Hematopoietic multipotent progenitor cell treated with erythropoietin and hydrocortisone succinate and interleukin-3 and kit ligand, for 17 days (in vitro differentiated cells): Measurements from ENCODE around the gene KRT78.
"Not testable (repeated sequence)": the region's sequence is repeated elsewhere in the genome, so short reads cannot be mapped to it uniquely, and the experiment has no call there.

Experiments used
- DNase-seq: peaks from one replicate; pipeline ENCODE4 v3.0.0-alpha.2; 2015; ENCODE audit warnings: low spot score

KRT78 gene

DNA sequence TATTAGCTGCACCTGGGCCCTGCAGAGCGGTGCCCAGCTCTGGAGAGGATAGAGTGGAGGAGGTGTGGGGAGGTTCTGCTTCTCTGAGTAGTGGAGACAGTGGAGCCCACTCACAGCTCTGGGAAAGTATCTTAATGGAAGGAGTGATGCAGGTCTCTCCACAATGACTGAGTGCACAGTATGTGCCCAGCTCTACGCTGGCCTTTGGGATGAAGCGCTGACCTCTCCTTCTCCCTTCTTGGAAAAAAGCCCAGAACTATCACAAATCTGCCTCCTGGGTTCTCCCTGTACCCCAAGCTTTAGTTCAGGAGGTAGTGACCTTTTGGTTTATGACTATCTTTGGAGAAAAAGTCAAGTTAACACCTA, 52.4 kb downstream of the KRT78 start:
- DNase-seq, result peak; percentile 14

DNA sequence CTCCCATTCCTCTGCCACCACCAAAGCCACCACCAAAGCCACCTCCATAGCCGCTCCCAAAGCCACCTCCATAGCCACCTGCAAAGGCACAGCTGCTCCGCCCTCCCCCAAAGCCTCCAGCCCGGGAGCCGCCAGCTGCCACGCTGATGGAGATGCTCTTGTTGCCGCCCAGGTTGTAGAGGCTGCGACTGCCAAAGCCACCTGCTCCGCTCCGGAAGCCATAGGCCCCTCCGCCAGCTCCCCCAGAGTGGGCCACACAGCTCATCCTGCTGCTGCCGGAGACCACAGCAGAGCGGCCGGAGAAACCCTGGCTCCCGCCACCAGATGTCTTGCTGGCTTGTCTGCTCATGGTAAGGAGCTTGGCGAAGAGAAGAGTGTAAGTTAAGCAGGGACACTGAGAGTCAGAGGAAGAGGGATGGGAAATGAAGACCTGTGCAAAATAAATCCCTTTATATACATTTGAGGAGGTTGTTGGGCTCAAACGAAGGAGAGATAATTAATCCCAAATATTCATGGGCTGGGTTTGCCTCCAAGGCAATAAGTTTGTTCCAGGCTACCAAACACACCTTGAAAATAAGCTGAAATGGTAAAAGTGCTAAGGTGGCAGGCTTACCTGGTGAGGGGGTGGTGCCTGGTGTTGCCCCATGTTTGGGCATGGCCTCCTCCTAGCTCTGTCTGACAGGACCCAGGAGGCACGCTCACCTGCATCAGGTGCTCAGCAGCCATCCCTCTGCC, 52.9 kb downstream of the KRT78 start, which contains the start of gene KRT3:
Gene KRT3 (minus strand): TSS at position 424 of the 735 bp plus-strand sequence. CDS start 75 bp downstream, at position 349.
- no peak for DNase-seq

DNA sequence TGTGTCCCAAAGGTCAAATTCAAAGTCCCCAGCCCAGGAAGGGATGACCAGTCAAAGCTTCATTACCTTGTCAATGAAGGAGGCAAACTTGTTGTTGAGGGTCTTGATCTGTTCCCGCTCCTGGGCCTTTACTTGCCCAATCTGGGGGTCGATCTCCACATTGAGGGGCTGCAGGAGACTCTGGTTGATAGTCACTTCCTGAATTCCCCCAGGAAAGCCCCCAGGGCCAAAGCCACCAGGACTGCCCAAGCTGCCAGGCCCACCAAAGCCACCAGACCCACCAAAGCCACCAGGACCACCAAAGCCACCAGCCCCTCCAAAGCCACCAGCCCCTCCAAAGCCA, 53.5 kb downstream of the KRT78 start:
- not testable (repeated sequence) for DNase-seq

DNA sequence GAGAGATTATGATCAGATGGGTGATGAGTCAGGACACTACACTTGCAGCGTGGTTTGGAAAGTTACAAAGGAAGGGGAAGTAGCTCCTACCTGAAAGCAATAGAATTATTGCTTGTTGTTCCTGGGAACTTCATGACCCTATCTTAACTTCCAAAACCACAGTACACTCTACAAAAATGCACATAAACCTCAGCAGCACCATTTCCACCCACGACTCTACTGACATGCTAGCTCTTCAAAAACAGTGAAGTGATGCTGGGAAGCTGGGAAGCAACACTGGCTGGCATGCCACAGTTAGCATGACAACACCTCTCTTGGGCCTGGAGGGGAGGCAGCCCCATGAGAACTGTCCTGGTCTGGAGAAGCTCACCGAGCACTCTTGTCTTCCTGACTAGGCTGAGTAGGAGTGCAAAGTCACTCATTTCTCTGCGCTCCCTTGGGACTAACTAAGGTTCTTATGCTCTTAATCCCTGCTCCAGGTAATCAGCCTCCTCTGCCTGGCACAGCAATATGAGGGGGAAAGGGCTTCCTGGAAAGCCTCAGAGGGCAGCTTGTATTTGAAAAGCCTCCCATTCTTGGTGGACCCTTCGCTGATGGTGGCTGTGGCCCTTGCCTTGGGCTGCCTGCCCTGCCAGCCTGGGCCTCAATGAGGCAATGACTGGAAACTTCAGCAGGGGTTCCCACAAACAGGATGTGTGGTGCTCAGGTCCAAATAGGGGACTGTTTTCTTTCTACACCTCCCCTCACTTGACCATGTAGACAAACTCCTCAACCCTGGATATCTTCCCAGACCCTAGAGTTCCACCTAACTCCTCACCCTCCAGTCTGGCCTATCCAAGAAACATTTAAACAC, 54.1 kb downstream of the KRT78 start:
- DNase-seq, result no peak

DNA sequence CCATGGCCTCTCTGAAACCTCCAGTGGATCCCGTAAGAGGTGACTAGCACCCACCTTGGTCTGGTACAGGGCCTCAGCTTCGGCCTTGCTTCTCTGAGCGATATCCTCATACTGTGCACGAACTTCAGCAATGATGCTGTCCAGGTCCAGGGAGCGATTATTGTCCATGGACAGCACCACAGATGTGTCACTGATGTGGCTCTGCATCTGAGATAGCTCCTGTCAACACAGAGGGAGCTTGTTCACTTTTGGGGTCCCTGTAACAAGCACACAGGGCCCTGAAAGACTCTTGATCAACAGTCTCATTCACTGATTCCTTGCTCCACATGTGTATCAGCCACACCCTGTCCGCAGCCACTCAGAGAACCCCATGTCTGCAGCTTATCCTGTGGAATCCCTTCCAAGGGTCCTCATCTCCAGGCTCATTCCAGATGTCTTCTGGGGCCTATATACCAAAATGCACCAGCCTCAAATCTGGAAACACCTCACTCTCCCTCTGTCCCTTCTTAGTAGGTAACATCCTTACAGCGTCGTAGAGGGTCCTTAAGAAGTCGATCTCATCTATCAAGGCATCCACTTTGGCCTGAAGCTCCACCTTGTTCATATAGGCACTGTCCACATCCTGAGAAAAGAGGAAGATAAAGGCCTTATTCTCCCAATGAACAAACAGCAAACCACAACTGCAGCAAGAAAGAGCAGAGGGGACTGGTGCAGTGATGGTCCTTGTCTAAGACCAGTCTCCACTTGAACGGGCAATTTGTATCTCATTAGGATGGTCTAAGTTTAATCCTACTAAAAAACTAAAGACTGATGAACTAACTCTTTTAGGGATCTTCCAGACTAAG, 56.4 kb downstream of the KRT78 start:
- DNase-seq, result no peak

DNA sequence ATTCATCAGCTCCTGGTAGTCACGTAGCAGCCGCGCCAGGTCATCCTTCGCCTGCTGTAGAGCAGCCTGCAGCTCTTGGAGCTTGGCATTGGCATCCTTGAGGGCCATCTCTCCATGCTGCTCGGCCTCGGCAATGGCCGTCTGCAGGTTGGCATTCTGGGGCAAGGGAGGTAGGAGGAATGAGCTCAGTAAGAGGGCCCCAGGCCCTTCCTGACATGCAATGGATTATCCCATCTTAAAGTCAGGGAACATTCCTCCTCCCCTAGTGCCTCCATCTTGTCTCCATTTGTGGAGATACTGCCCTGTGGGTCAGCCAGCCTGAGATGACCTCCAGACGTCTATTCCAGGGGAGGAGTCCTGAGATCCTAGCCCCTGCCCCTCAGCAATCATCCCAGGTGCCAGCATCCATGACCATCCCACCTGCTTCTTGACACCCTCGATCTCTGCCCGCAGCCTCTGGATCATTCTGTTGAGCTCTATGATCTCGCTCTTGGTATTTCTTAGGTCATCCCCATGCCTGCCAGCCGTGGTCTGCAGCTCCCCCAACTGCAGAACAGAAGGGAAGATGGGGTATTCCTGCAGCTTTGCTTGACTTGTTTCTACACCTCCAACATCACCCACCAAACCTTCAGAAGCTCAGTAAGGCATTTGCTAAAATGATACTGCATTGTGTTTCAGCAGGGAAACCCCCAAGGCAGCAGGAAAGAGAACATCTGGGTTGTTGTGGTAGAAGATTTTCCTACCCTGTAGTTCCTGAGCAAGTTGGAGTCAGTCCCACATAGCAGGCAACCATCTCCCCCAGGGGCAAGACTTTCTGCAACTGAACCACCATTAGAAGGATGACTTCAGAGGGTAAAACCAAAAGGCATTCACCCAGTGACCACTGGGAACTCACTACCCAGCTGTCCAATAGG, 57.3 kb downstream of the KRT78 start:
- no peak for DNase-seq

DNA sequence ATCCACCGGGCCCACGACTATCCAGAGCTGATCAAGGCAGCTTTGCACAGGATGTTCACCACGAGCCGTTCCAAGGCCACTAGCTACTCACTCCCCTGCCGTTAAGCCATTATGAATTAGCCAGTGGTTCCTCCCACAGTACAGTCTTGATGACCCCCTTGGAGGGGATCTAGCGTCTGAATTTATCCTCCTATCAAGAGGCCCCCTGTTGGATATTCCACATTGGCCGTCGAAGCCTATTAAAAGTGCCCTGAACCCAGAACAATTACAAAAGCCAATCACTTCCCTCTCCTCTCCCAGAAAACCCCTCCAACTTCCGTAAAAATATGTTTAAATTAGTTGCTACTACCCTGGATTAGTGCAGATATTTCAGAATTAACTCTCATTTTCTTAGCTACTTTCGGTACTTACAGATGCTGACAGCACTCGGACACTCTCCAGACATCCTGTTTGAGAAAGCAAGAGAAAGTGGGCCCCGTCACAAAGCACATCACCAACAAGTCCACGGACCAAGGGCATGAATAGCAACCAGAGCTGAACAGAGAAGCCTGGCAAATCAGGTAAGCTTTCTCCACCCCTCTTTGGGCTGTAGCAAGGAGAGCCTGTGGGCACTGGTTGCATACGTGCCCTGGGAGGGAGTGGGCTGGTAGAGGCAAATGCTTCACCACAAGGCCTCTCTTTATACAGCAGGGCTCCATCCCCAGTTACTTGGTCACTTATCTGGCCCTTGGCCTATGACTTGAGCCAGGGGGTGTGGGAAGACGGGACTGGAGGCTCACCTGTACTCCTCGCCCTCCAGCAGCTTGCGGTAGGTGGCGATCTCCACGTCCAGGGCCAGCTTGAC, 58.1 kb downstream of the KRT78 start:
- DNase-seq, result no peak

DNA sequence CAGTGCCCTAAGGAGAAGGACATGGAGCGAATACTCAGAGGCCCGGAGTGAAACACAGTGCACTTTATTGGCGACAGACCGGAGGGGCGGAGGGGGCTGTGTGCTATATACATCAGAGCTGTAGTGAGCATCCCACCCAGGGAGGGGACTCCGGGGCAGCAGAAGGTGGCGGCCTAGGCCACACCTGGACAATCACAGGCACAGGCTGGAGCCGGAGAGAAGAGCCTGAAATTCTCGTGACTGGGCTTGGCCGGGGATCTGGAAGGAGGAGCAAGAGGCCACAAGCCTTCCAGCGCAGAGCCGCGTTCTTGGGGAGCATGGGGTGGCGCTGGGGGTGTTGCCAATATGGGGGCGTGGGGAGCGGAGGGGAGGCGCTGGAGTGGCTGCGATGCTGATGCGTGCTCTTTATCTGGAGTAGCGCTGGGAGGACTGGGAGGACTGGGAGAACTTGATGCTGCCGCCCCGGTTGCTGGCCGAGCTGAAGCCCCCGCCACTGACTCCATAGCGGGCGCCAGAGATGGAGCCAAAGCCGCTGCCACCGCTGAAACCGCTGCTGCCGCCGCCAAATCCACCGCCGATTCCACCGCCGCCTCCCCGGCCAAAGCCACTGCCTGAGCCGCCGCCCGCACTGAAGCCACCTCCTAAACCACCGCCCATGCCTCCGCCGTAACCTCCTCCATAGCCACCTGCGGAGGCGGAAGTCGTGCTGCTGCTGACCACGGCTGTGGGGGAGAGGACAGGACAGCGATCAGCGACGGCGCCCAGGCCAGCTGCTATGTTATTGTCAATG, 59.0 kb downstream of the KRT78 start:
- peak; percentile 28 for DNase-seq

DNA sequence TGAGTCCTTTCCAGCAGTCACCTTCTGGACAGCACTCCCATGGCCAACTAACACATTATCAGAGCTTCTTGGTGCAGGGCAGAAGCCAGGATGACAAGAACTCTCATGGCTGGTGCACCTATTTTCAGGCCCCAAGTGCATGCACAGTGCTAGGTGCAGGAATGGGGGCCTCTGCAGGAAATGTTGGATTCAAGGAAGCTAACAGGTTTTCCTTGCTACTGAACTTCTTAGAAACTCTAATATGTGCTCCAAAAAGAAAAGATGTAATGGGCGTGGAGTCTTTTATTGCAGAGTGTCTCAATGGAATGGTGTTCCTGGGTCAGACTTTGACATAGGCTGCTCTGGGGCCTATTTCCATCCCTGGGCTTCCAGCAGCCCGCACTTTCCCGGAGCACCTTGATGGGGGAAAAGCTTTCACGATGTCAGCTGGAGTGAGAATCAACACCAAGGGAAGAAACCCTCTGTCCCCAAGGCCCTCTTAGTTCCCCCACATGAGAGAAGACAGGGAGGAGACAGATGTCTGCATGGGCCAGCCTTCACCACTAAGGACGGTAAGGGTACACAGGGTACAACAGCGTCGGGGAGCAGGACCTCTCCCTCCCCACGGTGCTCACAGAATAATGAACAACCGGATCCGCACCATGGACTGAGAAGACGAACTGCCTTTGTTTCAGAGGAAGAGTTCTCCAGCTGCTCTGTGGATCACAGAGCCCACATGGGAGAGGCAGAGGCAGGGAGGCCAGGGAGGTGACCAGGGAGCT, 59.7 kb downstream of the KRT78 start:
- no peak for DNase-seq

DNA sequence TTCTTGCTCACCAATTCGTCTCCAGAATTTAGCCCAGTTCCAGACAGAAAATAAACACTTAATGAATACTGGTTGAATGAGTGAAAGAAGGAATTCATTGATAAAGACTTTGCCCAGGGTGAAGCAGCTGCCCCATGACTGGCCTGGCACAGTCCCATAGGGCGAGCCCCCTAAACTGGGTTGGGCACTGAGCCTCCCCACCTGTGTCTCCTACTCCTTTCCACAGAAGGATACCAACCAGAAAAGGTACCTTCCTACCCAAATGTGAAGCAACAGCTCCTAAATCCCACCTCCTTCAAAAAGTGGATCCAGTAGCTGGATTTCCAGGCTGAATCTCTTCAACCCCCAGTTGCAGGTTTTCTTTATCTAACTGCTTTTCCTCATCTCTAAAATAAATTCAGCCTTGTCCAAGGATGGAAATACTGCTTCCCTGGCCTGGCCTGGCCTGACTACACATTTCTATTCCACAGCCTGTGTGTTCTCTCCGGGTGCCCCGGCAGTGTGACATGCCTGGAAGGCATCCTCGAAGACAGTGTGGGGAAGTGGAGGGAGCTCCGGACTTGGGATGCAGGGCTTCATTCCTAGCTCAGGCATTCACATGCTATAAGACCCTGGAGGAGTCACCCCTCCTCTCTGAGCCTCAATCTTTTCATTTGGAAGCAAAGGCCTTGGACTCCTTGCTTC, 60.5 kb downstream of the KRT78 start:
- DNase-seq, result no peak
